Keratinocyte (primary cell): ENCODE data around the gene NF2. TPM values are rescaled to one million over a fixed set of nuclear protein-coding genes. Genes with fewer than 3 reads are reported as not detected.
"Not testable (repeated sequence)": the region's sequence is repeated elsewhere in the genome, so short reads cannot be mapped to it uniquely, and the experiment has no call there.

ENCODE experiments used
- DNase-seq: peaks from one replicate; pipeline ENCODE4 v3.0.0-alpha.2; 2011; ENCODE audit warnings: low read depth, missing footprints, low spot score
- FAIRE-seq: peaks from 2 replicates; lab custom pipeline; 2011; peaks lifted over from hg19 to GRCh38; lab: Jason Lieb, UNC
- H2AFZ ChIP-seq: 2 replicates; pipeline ENCODE4 v1.6.0; 2012; ENCODE audit warnings: low read length, control low read depth, inconsistent platforms; ENCODE audit not compliant: control insufficient read depth
- H3K27ac ChIP-seq: 2 replicates; pipeline ENCODE4 v1.5.1; 2011; ENCODE audit warnings: low read length; ENCODE audit not compliant: control insufficient read depth, insufficient read depth
- H3K27me3 ChIP-seq: 3 replicates; pipeline ENCODE4 v1.6.0; 2011; ENCODE audit warnings: low read length; ENCODE audit not compliant: control insufficient read depth, insufficient read depth; ENCODE audit errors: extremely low read depth
- H3K36me3 ChIP-seq, 2 experiments: 2 replicates in 1 of 2; 3 replicates in 1 of 2; pipeline ENCODE4 v1.5.1; 2011; ENCODE audit warnings: low read length in 2 of 2, mild to moderate bottlenecking in 1 of 2; ENCODE audit not compliant: control insufficient read depth in 2 of 2, insufficient read depth in 2 of 2; ENCODE audit errors: extremely low read depth in 1 of 2
- H3K4me1 ChIP-seq: 3 replicates; pipeline ENCODE4 v1.5.1; 2011; ENCODE audit warnings: low read length; ENCODE audit not compliant: control insufficient read depth, insufficient read depth; ENCODE audit errors: extremely low read depth
- H3K4me2 ChIP-seq: 3 replicates; pipeline ENCODE4 v1.6.0; 2011; ENCODE audit warnings: low read depth, low read length; ENCODE audit not compliant: control insufficient read depth, insufficient read depth; ENCODE audit errors: extremely low read depth
- H3K4me3 ChIP-seq, 3 experiments: fragments of 200-600 bp in 1 of 3; sonication (generic) in 1 of 3; 2 replicates in 2 of 3; 3 replicates in 1 of 3; pipeline ENCODE4 v1.5.1; 2011 to 2016; ENCODE audit warnings: low read length in 3 of 3, mild to moderate bottlenecking in 3 of 3, control low read depth in 2 of 3, inconsistent platforms in 1 of 3, low read depth in 1 of 3, mixed read lengths in 1 of 3, mixed run types in 1 of 3, moderate library complexity in 1 of 3; ENCODE audit not compliant: control insufficient read depth in 2 of 3, insufficient read depth in 2 of 3; ENCODE audit errors: extremely low read depth in 1 of 3
- H3K79me2 ChIP-seq: 2 replicates; pipeline ENCODE4 v1.6.0; 2012; ENCODE audit warnings: low read length; ENCODE audit not compliant: control insufficient read depth, insufficient read depth
- H3K9ac ChIP-seq: 3 replicates; pipeline ENCODE4 v1.6.0; 2011; ENCODE audit warnings: low read length; ENCODE audit not compliant: control insufficient read depth, insufficient read depth; ENCODE audit errors: extremely low read depth
- H3K9me1 ChIP-seq: 3 replicates; pipeline ENCODE4 v1.6.0; 2011; ENCODE audit warnings: low read length; ENCODE audit not compliant: control insufficient read depth, insufficient read depth; ENCODE audit errors: extremely low read depth
- H3K9me3 ChIP-seq: 2 replicates; pipeline ENCODE4 v1.5.1; 2012; ENCODE audit warnings: low read depth, low read length; ENCODE audit not compliant: control insufficient read depth
- H4K20me1 ChIP-seq: 3 replicates; pipeline ENCODE4 v1.6.0; 2011; ENCODE audit warnings: low read length; ENCODE audit not compliant: control insufficient read depth, insufficient read depth; ENCODE audit errors: extremely low read depth
- EZH2 ChIP-seq: IDR thresholded peaks from one replicate; pipeline ENCODE4 v1.6.1; 2012; ENCODE audit warnings: inconsistent platforms, mild to moderate bottlenecking, low read length, moderate library complexity
- dilution Hi-C: fragments of 300-500 bp; cut with MboI; formaldehyde crosslinking; loops from one replicate; pipeline ENCODE4 v1.7.0; 2020; ENCODE audit warnings: low sequenced_read_pairs; ENCODE audit not compliant: extremely low pct_ligation_motif_present
- polyA plus RNA-seq, 5 experiments: library from polyadenylated mRNA; depleted of rRNA in 3 of 5; stranded (reverse) in 3 of 5; stranded (forward) in 1 of 5; unstranded in 1 of 5; fragments of >200 nt; gene quantifications; 1 replicate in 1 of 5; 2 replicates in 3 of 5; 3 replicates in 1 of 5; pipeline versions ENCODE4 v1.2.1 to v1.2.3, GENCODE V29; 2011 to 2012; ENCODE audit warnings: missing spikeins in 2 of 5, low read depth in 1 of 5, low replicate concordance in 1 of 5
- TF ChIP-seq, protein P1 (sequence below), 3 experiments: IDR thresholded peaks in 1 of 3; conservative IDR thresholded peaks in 1 of 3; optimal IDR thresholded peaks in 1 of 3; 2 replicates in 2 of 3; 3 replicates in 1 of 3; pipeline versions ENCODE3 to v1.5.1; 2011; ENCODE audit warnings: low read length in 3 of 3, mild to moderate bottlenecking in 3 of 3, moderate library complexity in 2 of 3, control low read depth in 1 of 3, inconsistent platforms in 1 of 3; ENCODE audit not compliant: insufficient read depth in 2 of 3; ENCODE audit errors: extremely low read depth in 1 of 3

The NF2 gene
- polyA plus RNA-seq, 1 donor (not counting 4 experiments of a cell fraction or from before 2014, with no cell fraction given) = 50.2 TPM

DNA sequence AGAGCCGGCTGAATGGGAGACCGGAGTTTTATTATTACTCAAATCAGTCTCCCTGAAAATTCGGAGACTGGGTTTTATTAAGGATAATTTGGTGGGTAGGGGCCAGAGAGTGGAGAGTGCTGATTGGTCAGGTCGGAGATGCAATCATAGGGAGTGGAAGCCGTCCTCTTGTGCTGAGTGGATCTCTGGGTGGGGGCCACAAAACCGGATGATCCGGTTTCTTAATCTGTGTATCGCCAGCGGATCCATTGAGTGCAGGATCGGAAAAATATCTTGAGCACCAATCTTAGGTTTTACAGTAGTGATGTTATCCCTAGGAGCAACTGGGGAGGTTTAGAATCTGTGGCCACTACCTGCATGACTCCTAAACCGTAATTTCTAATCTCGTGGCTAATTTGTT is 21.6 kb upstream of the NF2 start:
- dilution Hi-C loops = no loop called here
- Histone ChIP-seq H3K9me3 (no peaks in the 10 kb centered on the region), H3K9me1 (no peaks in the 10 kb centered on the region), H2AFZ (peak overlapping the region; percentile 54), H4K20me1 (no peaks in the 10 kb centered on the region), H3K4me3 (peak overlapping the region; percentile 22 to 79 (median 63)), H3K9ac (no peak overlapping the region), H3K4me2 (peak overlapping the region; percentile 93), H3K36me3 (peaks cover 0 to 3% of the 10 kb centered on the region in 2 experiments), H3K79me2 (peaks cover 11% of the 10 kb centered on the region), H3K4me1 (peaks cover 13% of the 10 kb centered on the region), H3K27me3 (no peaks in the 10 kb centered on the region), H3K27ac (no peak overlapping the region)
- no peak for DNase-seq
- FAIRE-seq = peak; percentile 68
- TF ChIP-seq EZH2 = no peak
- TF ChIP-seq, protein P1, sequence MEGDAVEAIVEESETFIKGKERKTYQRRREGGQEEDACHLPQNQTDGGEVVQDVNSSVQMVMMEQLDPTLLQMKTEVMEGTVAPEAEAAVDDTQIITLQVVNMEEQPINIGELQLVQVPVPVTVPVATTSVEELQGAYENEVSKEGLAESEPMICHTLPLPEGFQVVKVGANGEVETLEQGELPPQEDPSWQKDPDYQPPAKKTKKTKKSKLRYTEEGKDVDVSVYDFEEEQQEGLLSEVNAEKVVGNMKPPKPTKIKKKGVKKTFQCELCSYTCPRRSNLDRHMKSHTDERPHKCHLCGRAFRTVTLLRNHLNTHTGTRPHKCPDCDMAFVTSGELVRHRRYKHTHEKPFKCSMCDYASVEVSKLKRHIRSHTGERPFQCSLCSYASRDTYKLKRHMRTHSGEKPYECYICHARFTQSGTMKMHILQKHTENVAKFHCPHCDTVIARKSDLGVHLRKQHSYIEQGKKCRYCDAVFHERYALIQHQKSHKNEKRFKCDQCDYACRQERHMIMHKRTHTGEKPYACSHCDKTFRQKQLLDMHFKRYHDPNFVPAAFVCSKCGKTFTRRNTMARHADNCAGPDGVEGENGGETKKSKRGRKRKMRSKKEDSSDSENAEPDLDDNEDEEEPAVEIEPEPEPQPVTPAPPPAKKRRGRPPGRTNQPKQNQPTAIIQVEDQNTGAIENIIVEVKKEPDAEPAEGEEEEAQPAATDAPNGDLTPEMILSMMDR (optimal IDR thresholded peaks at IDR 0.05 in 1 of 3, IDR thresholded peaks at IDR 0.05 in 1 of 3, conservative IDR thresholded peaks at IDR 0.05 in 1 of 3; ENCODE audit: extremely low read depth in 1 of 3, insufficient read depth in 2 of 3, low read length in 3 of 3) = no peak

DNA sequence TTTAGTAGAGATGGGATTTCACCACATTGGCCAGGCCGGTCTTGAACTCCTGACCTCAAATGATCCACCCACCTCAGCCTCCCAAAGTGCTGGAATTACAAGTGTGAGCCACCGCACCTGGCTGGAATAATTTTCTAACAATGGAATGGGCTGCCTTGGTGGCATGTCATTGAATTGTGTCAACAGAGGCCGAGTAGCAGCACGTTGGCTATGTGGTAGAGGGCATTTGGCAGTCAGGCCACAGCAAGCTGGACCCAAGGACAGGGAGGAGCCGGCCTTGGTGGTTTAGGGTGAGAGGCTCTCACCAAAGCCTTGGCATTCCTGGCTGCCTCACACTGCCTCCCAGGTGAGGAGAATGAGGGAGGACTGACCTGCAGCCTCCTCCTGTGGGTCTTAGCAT is 18.5 kb upstream of the NF2 start:
- peaks cover 7% of the 10 kb centered on the region for H3K79me2 ChIP-seq
- no peaks in the 10 kb centered on the region for H3K36me3 ChIP-seq
- H3K27ac ChIP-seq = no peak overlapping the region
- no peaks in the 10 kb centered on the region for H4K20me1 ChIP-seq
- DNase-seq (no peak), FAIRE-seq (no peak)
- H3K4me1 ChIP-seq = peaks cover 26% of the 10 kb centered on the region
- no peak overlapping the region for H3K4me3 ChIP-seq
- H2AFZ ChIP-seq = no peak overlapping the region
- dilution Hi-C loops = no loop called here
- H3K9me3 ChIP-seq = no peaks in the 10 kb centered on the region
- no peaks in the 10 kb centered on the region for H3K27me3 ChIP-seq
- no peak for TF ChIP-seq EZH2
- TF ChIP-seq, protein P1 (optimal IDR thresholded peaks at IDR 0.05 in 1 of 3, IDR thresholded peaks at IDR 0.05 in 1 of 3, conservative IDR thresholded peaks at IDR 0.05 in 1 of 3; ENCODE audit: extremely low read depth in 1 of 3, insufficient read depth in 2 of 3, low read length in 3 of 3) = no peak
- peaks cover 2% of the 10 kb centered on the region for H3K9me1 ChIP-seq
- no peak overlapping the region for H3K4me2 ChIP-seq
- H3K9ac ChIP-seq = no peak overlapping the region

DNA sequence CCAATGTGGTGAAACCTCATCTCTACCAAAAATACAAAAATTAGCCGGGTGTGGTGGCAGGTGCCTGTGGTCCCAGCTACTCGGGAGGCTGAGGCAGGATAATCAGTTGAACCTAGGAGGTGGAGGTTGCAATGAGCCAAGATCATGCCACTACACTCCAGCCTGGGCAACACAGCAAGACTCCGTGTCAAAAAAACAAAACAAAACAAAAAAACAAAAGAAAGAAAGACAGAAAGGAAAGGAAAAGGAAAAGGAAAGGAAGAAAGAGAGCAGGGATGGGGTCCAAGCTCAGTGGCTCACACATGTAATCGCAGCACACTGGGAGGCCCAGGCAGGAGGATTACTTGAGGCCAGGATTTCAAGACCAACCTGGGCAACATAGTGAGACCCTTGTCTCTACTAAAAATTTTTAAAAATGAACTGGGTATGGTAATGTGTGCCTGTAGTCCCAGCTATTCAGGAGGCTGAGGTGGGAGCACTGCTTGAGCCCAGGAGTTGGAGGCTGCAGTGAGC is 17.2 kb upstream of the NF2 start:
- H3K4me2 ChIP-seq, H3K27me3 ChIP-seq, H3K27ac ChIP-seq, H3K36me3 ChIP-seq, DNase-seq, H4K20me1 ChIP-seq, H3K4me3 ChIP-seq, dilution Hi-C loops, H3K79me2 ChIP-seq, H3K9me1 ChIP-seq, H3K9ac ChIP-seq, H3K9me3 ChIP-seq, H2AFZ ChIP-seq, FAIRE-seq: not testable (repeated sequence)
- peaks cover 20% of the 10 kb centered on the region for H3K4me1 ChIP-seq
